Kidney tubule cell (primary cell): ENCODE measurements around the gene KCNC4.

Source experiments
- DNase-seq: peaks from one replicate; pipeline ENCODE4 v3.0.0-alpha.2; 2018; ENCODE audit warnings: low spot score

KCNC4 gene

GRCh38 chr1:110212169-110213142, 2.3 kb downstream of the KCNC4 start:
- DNase-seq, result no peak

- no peak for DNase-seq
Measured at GRCh38 chr1:110213143-110213540, 3.0 kb downstream of the KCNC4 start.

GRCh38 chr1:110214454-110215404, 4.6 kb downstream of the KCNC4 start:
- DNase-seq, result no peak

- no peak for DNase-seq
Measured at GRCh38 chr1:110215621-110216515, 5.8 kb downstream of the KCNC4 start.

- DNase-seq, result no peak
Measured at GRCh38 chr1:110216844-110217444, 6.8 kb downstream of the KCNC4 start.

GRCh38 chr1:110218137-110218536, 8.0 kb downstream of the KCNC4 start:
- no peak for DNase-seq

GRCh38 chr1:110218739-110219138, 8.6 kb downstream of the KCNC4 start:
- no peak for DNase-seq

- DNase-seq, result peak; percentile 46
Measured at GRCh38 chr1:110220324-110220723, 10.2 kb downstream of the KCNC4 start.

- DNase-seq, result no peak
Measured at GRCh38 chr1:110221119-110221518, 11.0 kb downstream of the KCNC4 start.

- DNase-seq, result no peak
Measured at GRCh38 chr1:110223127-110223526, 13.0 kb downstream of the KCNC4 start.

- no peak for DNase-seq
Measured at GRCh38 chr1:110223581-110223980, 13.5 kb downstream of the KCNC4 start.

- no peak for DNase-seq
Measured at GRCh38 chr1:110224240-110224995, 14.3 kb downstream of the KCNC4 start.

- DNase-seq, result no peak
Measured at GRCh38 chr1:110225212-110225611, 15.1 kb downstream of the KCNC4 start.

GRCh38 chr1:110225756-110226404, 15.8 kb downstream of the KCNC4 start:
- no peak for DNase-seq

GRCh38 chr1:110227774-110228173, 17.7 kb downstream of the KCNC4 start:
- no peak for DNase-seq

GRCh38 chr1:110228381-110228780, 18.3 kb downstream of the KCNC4 start:
- peak; percentile 7 for DNase-seq

- no peak for DNase-seq
Measured at GRCh38 chr1:110228869-110229268, 18.8 kb downstream of the KCNC4 start.

GRCh38 chr1:110229348-110230001, 19.4 kb downstream of the KCNC4 start:
- peak; percentile 56 for DNase-seq
